Measurements from ENCODE around the gene GNS. TPM values are rescaled to one million over a fixed set of nuclear protein-coding genes. Genes with fewer than 3 reads are reported as not detected.
A peak's percentile ranks its signal among the peaks of the same experiment; 100 is the strongest.

GNS gene
- total and polyA plus RNA-seq, 10 of the 15 experiments (the other 5 are each of a cell fraction or from before 2014, with no cell fraction given): 4.1 to 33.8 (median 19.1) TPM

DNA sequence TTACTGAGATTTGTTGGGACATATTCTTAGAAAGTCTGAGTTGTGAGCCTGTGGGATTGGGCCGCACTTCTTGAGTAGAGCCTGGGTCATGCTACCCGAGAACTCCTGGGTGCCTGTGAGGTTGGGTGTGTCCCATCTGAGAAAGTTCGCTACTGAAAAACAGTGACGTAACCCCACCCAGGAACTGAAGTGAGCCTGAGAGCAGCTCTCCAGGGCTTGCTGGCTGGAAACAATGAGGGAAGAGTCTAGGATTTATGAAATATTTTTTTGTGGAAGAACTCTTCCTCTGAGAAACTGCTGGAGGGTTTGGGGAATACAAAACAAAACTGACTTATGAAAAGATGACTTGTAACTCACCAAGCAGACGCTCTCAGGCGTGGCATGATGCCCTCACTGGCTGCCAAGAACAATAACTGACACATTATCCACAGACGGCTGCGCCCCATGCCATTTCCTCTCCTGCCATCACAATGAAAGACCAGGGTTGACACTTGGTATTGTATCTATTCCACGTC is 79.7 kb downstream of the GNS start:
- intact Hi-C loops (cut with micrococcal nuclease; ENCODE audit: unreplicated experiment): no loop called here
- Histone ChIP-seq H3K9me3 (replicated peaks; ENCODE audit: control insufficient read depth, insufficient read depth, low read length) (no peaks in the 10 kb centered on the region), H3K79me2 (ENCODE audit: control insufficient read depth, insufficient read depth, low read length) (peaks cover 76% of the 10 kb centered on the region), H3K36me3 (ENCODE audit: control insufficient read depth in 2 of 2, insufficient read depth in 2 of 2, low read length in 1 of 2) (peaks cover 0 to 6% of the 10 kb centered on the region in 2 experiments; a peak in 1 of 4 replicates), H3K4me3 (no peak overlapping the region), H4K20me1 (ENCODE audit: control insufficient read depth, insufficient read depth) (no peaks in the 10 kb centered on the region; the same call in 1 of the 2 replicates), H3K27ac (ENCODE audit: control insufficient read depth, insufficient read depth) (peak overlapping the region; percentile 35; the same call in 1 of the 2 replicates), H3K4me2 (ENCODE audit: control insufficient read depth, insufficient read depth) (no peak overlapping the region; the same call in 1 of the 2 replicates), H3K9ac (ENCODE audit: control insufficient read depth, insufficient read depth, low read length) (no peak overlapping the region), H3K27me3 (replicated peaks in 1 of 2; ENCODE audit: control insufficient read depth in 2 of 2, insufficient read depth in 2 of 2, low read length in 1 of 2) (no peaks in the 10 kb centered on the region), H3K4me1 (ENCODE audit: control insufficient read depth, insufficient read depth, low read length) (peaks cover 53% of the 10 kb centered on the region), H2AFZ (ENCODE audit: control insufficient read depth, low read depth, low read length) (no peak overlapping the region)
- no peak for FAIRE-seq
- RAD21 ChIA-PET (ENCODE audit: unreplicated experiment): interaction anchor here (0.8 to 1.7 kb wide), 4 partner anchors 10 to 129 kb away, joined by 3 to 4 read pairs (median 3); no protein-coding TSS in a partner anchor
- in situ Hi-C loops (cut with MboI): no loop called here
- SMC1A ChIA-PET (ENCODE audit: uncharacterized antibody, unreplicated experiment): interaction anchor here (0.8 to 5.5 kb wide), 5 partner anchors 12 to 115 kb away, joined by 3 to 41 read pairs (median 4); no protein-coding TSS in a partner anchor
- CTCF ChIA-PET: interaction anchor here (1.0 to 7.7 kb wide), 4 partner anchors 11 to 70 kb away, joined by 3 to 48 read pairs (median 4); no protein-coding TSS in a partner anchor
- peak; percentile 53 for ATAC-seq
- no TSS peak for BruUV-seq (replicated peaks)
- no peak for DNase-seq (ENCODE audit: low read depth, low spot score)
- TF ChIP-seq, protein P1, sequence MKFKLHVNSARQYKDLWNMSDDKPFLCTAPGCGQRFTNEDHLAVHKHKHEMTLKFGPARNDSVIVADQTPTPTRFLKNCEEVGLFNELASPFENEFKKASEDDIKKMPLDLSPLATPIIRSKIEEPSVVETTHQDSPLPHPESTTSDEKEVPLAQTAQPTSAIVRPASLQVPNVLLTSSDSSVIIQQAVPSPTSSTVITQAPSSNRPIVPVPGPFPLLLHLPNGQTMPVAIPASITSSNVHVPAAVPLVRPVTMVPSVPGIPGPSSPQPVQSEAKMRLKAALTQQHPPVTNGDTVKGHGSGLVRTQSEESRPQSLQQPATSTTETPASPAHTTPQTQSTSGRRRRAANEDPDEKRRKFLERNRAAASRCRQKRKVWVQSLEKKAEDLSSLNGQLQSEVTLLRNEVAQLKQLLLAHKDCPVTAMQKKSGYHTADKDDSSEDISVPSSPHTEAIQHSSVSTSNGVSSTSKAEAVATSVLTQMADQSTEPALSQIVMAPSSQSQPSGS (IDR thresholded peaks at IDR 0.05; ENCODE audit: low read length): 0 out of 2 replicates have a peak, but pooled peaks have one; percentile 30
- peak; percentile 12; the same call in 1 of the 2 replicates for TF ChIP-seq CREM (IDR thresholded peaks at IDR 0.05; ENCODE audit: low read depth)
- TF ChIP-seq EED (IDR thresholded peaks at IDR 0.05; ENCODE audit: low read depth): peak; percentile 30; the same call in 1 of the 2 replicates
- TF ChIP-seq ATF7 (IDR thresholded peaks at IDR 0.05; ENCODE audit: low read depth): peak; percentile 60; the same call in 1 of the 2 replicates
- no peak for TF ChIP-seq YY1 (IDR thresholded peaks at IDR 0.05; ENCODE audit: low read depth, low read length)
- TF ChIP-seq JUNB (IDR thresholded peaks at IDR 0.05): 0 out of 2 replicates have a peak, but pooled peaks have one; percentile 24
- WGBS (ENCODE audit: insufficient coverage, insufficient replicate concordance, low lambda C conversion rate, missing lambda C conversion rate): 4% methylated on average over 9 of the region's 9 CpGs
- POLR2A ChIA-PET: no interaction called here

Data from GM12878 (cell line).